ENCODE data around the gene FBXO31. TPM values are rescaled to one million over a fixed set of nuclear protein-coding genes. Genes with fewer than 3 reads are reported as not detected.

FBXO31 gene
- total RNA-seq, 1 donor from 2014 or later: 28.9 TPM

- Histone ChIP-seq H3K36me3 (ENCODE audit: control insufficient read depth, insufficient read depth, low read length) (no peaks in the 10 kb centered on the region), H3K4me3 (ENCODE audit: low read depth, low read length) (no peak overlapping the region), H3K27me3 (ENCODE audit: control insufficient read depth, insufficient read depth, low read length) (no peaks in the 10 kb centered on the region)
- TF ChIP-seq CTCF (IDR thresholded peaks at IDR 0.05; ENCODE audit: insufficient read depth, low read length, poor library complexity, severe bottlenecking): no peak
- DNase-seq (ENCODE audit: low read depth): no peak
Measured at GRCh38 chr16:87412996-87413421, 29.4 kb upstream of the FBXO31 start.

GRCh38 chr16:87412371-87412995 lies 28.9 kb upstream of the FBXO31 start:
- H3K36me3 ChIP-seq (ENCODE audit: control insufficient read depth, insufficient read depth, low read length): no peaks in the 10 kb centered on the region
- no peak for TF ChIP-seq CTCF (IDR thresholded peaks at IDR 0.05; ENCODE audit: insufficient read depth, low read length, poor library complexity, severe bottlenecking)

GRCh38 chr16:87411375-87412271 lies 28.0 kb upstream of the FBXO31 start:
- no peak overlapping the region for H3K4me3 ChIP-seq (ENCODE audit: low read depth, low read length)
- no peak for DNase-seq (ENCODE audit: low read depth)
- no peaks in the 10 kb centered on the region for H3K27me3 ChIP-seq (ENCODE audit: control insufficient read depth, insufficient read depth, low read length)
- no peaks in the 10 kb centered on the region for H3K36me3 ChIP-seq (ENCODE audit: control insufficient read depth, insufficient read depth, low read length)
- no peak for TF ChIP-seq CTCF (IDR thresholded peaks at IDR 0.05; ENCODE audit: insufficient read depth, low read length, poor library complexity, severe bottlenecking)

More at GRCh38 chr16:87412371-87412995, 28.9 kb upstream of the FBXO31 start:
- DNase-seq (ENCODE audit: low read depth): no peak
- Histone ChIP-seq H3K27me3 (ENCODE audit: control insufficient read depth, insufficient read depth, low read length) (no peaks in the 10 kb centered on the region), H3K4me3 (ENCODE audit: low read depth, low read length) (no peak overlapping the region)

- TF ChIP-seq CTCF (IDR thresholded peaks at IDR 0.05; ENCODE audit: insufficient read depth, low read length, poor library complexity, severe bottlenecking): no peak
- Histone ChIP-seq H3K27me3 (ENCODE audit: control insufficient read depth, insufficient read depth, low read length) (no peaks in the 10 kb centered on the region), H3K36me3 (ENCODE audit: control insufficient read depth, insufficient read depth, low read length) (no peaks in the 10 kb centered on the region), H3K4me3 (ENCODE audit: low read depth, low read length) (no peak overlapping the region)
- no peak for DNase-seq (ENCODE audit: low read depth)
Measured at GRCh38 chr16:87410968-87411367, 27.4 kb upstream of the FBXO31 start.

GRCh38 chr16:87410530-87410929 lies 27.0 kb upstream of the FBXO31 start:
- no peaks in the 10 kb centered on the region for H3K36me3 ChIP-seq (ENCODE audit: control insufficient read depth, insufficient read depth, low read length)
- no peaks in the 10 kb centered on the region for H3K27me3 ChIP-seq (ENCODE audit: control insufficient read depth, insufficient read depth, low read length)
- H3K4me3 ChIP-seq (ENCODE audit: low read depth, low read length): no peak overlapping the region
- no peak for DNase-seq (ENCODE audit: low read depth)
- no peak for TF ChIP-seq CTCF (IDR thresholded peaks at IDR 0.05; ENCODE audit: insufficient read depth, low read length, poor library complexity, severe bottlenecking)
